Measurements from ENCODE around the gene TTYH2. TPM values are rescaled to one million over a fixed set of nuclear protein-coding genes. Genes with fewer than 3 reads are reported as not detected.

The TTYH2 gene
- total and polyA plus RNA-seq, 10 of the 15 experiments (the other 5 are each of a cell fraction or from before 2014, with no cell fraction given): 0.26 to 25.2 (median 6.6) TPM

DNA sequence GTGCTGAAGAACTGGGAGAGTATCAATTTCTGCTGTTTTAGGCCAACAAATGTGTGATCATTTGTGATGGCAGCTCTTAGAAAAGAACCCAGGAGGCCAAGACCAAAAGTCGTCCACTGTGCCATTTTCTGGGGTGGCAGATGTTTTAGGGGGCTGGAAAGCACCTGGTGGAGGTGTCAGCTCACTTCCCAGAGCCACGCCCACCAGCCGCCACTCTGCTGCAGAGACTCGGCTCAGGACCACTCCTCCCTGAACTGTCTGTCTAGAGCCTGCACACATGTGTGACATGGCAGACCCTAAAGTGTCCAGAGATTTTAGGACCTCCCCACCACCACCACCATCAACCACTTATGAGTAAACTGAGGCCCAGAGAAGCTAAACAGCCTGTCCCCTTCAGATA lies 33.8 kb upstream of the TTYH2 start (continued):
- TF ChIP-seq, protein P1, sequence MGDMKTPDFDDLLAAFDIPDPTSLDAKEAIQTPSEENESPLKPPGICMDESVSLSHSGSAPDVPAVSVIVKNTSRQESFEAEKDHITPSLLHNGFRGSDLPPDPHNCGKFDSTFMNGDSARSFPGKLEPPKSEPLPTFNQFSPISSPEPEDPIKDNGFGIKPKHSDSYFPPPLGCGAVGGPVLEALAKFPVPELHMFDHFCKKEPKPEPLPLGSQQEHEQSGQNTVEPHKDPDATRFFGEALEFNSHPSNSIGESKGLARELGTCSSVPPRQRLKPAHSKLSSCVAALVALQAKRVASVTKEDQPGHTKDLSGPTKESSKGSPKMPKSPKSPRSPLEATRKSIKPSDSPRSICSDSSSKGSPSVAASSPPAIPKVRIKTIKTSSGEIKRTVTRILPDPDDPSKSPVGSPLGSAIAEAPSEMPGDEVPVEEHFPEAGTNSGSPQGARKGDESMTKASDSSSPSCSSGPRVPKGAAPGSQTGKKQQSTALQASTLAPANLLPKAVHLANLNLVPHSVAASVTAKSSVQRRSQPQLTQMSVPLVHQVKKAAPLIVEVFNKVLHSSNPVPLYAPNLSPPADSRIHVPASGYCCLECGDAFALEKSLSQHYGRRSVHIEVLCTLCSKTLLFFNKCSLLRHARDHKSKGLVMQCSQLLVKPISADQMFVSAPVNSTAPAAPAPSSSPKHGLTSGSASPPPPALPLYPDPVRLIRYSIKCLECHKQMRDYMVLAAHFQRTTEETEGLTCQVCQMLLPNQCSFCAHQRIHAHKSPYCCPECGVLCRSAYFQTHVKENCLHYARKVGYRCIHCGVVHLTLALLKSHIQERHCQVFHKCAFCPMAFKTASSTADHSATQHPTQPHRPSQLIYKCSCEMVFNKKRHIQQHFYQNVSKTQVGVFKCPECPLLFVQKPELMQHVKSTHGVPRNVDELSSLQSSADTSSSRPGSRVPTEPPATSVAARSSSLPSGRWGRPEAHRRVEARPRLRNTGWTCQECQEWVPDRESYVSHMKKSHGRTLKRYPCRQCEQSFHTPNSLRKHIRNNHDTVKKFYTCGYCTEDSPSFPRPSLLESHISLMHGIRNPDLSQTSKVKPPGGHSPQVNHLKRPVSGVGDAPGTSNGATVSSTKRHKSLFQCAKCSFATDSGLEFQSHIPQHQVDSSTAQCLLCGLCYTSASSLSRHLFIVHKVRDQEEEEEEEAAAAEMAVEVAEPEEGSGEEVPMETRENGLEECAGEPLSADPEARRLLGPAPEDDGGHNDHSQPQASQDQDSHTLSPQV (IDR thresholded peaks at IDR 0.05): no peak
- TF ChIP-seq MYC (IDR thresholded peaks at IDR 0.05; ENCODE audit: insufficient read depth, insufficient read length, insufficient replicate concordance, low read length, severe bottlenecking) (no peak), SP1 (IDR thresholded peaks at IDR 0.05; ENCODE audit: low read depth, low read length) (no peak), HDAC2 (IDR thresholded peaks at IDR 0.05) (no peak), BACH1 (IDR thresholded peaks at IDR 0.05; ENCODE audit: borderline replicate concordance) (no peak), MEF2A (IDR thresholded peaks at IDR 0.05; ENCODE audit: insufficient read depth, low read depth, low read length) (no peak), RELA (IDR thresholded peaks at IDR 0.05; ENCODE audit: borderline replicate concordance, partially characterized antibody) (no peak), SREBF1 (IDR thresholded peaks at IDR 0.05; ENCODE audit: low read length) (no peak), MTA2 (IDR thresholded peaks at IDR 0.05; ENCODE audit: low read depth) (no peak)

DNA sequence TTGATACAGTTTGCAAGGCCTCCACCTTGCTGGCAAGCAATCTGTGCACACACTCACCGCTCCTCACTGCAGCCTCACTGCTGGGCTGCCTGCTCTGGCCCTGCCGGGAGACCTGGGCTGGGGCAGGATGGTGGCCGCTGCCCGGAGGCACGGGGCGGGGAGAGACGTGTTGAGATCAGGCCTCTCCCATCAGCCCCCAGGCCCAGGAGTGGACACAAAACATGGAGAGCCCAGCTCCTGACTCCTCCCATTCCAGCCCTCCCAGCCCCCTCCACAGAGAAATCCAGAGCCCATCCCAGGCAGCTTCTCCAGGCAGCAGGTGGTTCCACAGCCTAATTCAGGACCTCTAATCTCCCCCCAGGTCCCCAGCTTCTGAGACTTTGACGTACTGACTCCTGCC lies 33.0 kb upstream of the TTYH2 start:
- ChIA-PET SMC1A (ENCODE audit: uncharacterized antibody, unreplicated experiment) (no interaction called here), CTCF (interaction anchor here (1.4 to 3.5 kb wide), 2 partner anchors 18 to 89 kb away, joined by 3 to 19 read pairs; no protein-coding TSS in a partner anchor), RAD21 (ENCODE audit: unreplicated experiment) (no interaction called here), POLR2A (no interaction called here)
- Histone ChIP-seq H3K27me3 (replicated peaks in 1 of 2; ENCODE audit: control insufficient read depth in 2 of 2, insufficient read depth in 2 of 2, low read length in 1 of 2) (peaks cover 0 to 2% of the 10 kb centered on the region in 2 experiments; a peak in 2 of 4 replicates), H3K4me3 (no peak overlapping the region), H3K79me2 (ENCODE audit: control insufficient read depth, insufficient read depth, low read length) (no peaks in the 10 kb centered on the region), H3K9me3 (replicated peaks; ENCODE audit: control insufficient read depth, insufficient read depth, low read length) (no peaks in the 10 kb centered on the region), H4K20me1 (ENCODE audit: control insufficient read depth, insufficient read depth) (no peaks in the 10 kb centered on the region), H3K4me2 (ENCODE audit: control insufficient read depth, insufficient read depth) (no peak overlapping the region), H3K27ac (ENCODE audit: control insufficient read depth, insufficient read depth) (no peak overlapping the region), H3K36me3 (ENCODE audit: control insufficient read depth in 2 of 2, insufficient read depth in 2 of 2, low read length in 1 of 2) (no peaks in the 10 kb centered on the region), H3K4me1 (ENCODE audit: control insufficient read depth, insufficient read depth, low read length) (no peaks in the 10 kb centered on the region), H3K9ac (ENCODE audit: control insufficient read depth, insufficient read depth, low read length) (no peak overlapping the region), H2AFZ (ENCODE audit: control insufficient read depth, low read depth, low read length) (no peak overlapping the region)
- TF ChIP-seq ATF7 (IDR thresholded peaks at IDR 0.05; ENCODE audit: low read depth): no peak
- 32% methylated on average over 8 of the region's 8 CpGs for WGBS (ENCODE audit: insufficient coverage, insufficient replicate concordance, low lambda C conversion rate, missing lambda C conversion rate)
- no peak for DNase-seq (ENCODE audit: low read depth, low spot score)
- BruUV-seq (replicated peaks): no TSS peak
- FAIRE-seq: no peak
- no peak for ATAC-seq
- in situ Hi-C loops (cut with MboI) (no loop called here), intact Hi-C loops (cut with micrococcal nuclease; ENCODE audit: unreplicated experiment) (no loop called here)

All from GM12878 (cell line).